Measurements from ENCODE around the gene MOBP.

MOBP gene

GRCh38 chr3:39499651-39500273 lies 32.3 kb downstream of the MOBP start:
- no peak for DNase-seq (ENCODE audit: low read depth)

- DNase-seq (ENCODE audit: low read depth): no peak
Measured at GRCh38 chr3:39501059-39501458, 33.6 kb downstream of the MOBP start.

- DNase-seq (ENCODE audit: low read depth): no peak
Measured at GRCh38 chr3:39501968-39502837, 34.7 kb downstream of the MOBP start.

GRCh38 chr3:39502838-39503145 lies 35.3 kb downstream of the MOBP start:
- no peak for DNase-seq (ENCODE audit: low read depth)

- no peak for DNase-seq (ENCODE audit: low read depth)
Measured at GRCh38 chr3:39505866-39506742, 38.6 kb downstream of the MOBP start.

- no peak for DNase-seq (ENCODE audit: low read depth)
Measured at GRCh38 chr3:39506863-39507262, 39.4 kb downstream of the MOBP start.

- DNase-seq (ENCODE audit: low read depth): no peak
Measured at GRCh38 chr3:39513791-39514369, 46.4 kb downstream of the MOBP start.

GRCh38 chr3:39515681-39516441 lies 48.4 kb downstream of the MOBP start:
- DNase-seq (ENCODE audit: low read depth): no peak

- DNase-seq (ENCODE audit: low read depth): no peak
Measured at GRCh38 chr3:39519103-39519502, 51.6 kb downstream of the MOBP start.

GRCh38 chr3:39519554-39520288 lies 52.2 kb downstream of the MOBP start:
- DNase-seq (ENCODE audit: low read depth): no peak

GRCh38 chr3:39521456-39521855 lies 54.0 kb downstream of the MOBP start:
- DNase-seq (ENCODE audit: low read depth): no peak

GRCh38 chr3:39524107-39524506 lies 56.6 kb downstream of the MOBP start:
- DNase-seq (ENCODE audit: low read depth): no peak

GRCh38 chr3:39528844-39529243 lies 61.4 kb downstream of the MOBP start:
- no peak for DNase-seq (ENCODE audit: low read depth)

GRCh38 chr3:39529577-39529976 lies 62.1 kb downstream of the MOBP start:
- DNase-seq (ENCODE audit: low read depth): no peak

GRCh38 chr3:39531066-39531465 lies 63.6 kb downstream of the MOBP start:
- DNase-seq (ENCODE audit: low read depth): no peak

- DNase-seq (ENCODE audit: low read depth): peak; percentile 15
Measured at GRCh38 chr3:39531665-39532064, 64.2 kb downstream of the MOBP start.

GRCh38 chr3:39532777-39533176 lies 65.3 kb downstream of the MOBP start:
- no peak for DNase-seq (ENCODE audit: low read depth)

GRCh38 chr3:39533226-39533625 lies 65.7 kb downstream of the MOBP start:
- DNase-seq (ENCODE audit: low read depth): no peak

- DNase-seq (ENCODE audit: low read depth): no peak
Measured at GRCh38 chr3:39540162-39540921, 72.9 kb downstream of the MOBP start.

GRCh38 chr3:39541442-39541841 lies 74.0 kb downstream of the MOBP start:
- DNase-seq (ENCODE audit: low read depth): no peak
